Measurements from ENCODE around the gene SMC1B.

- TF ChIP-seq POLR2A (IDR thresholded peaks at IDR 0.05; ENCODE audit: control extremely low read depth in 1 of 2, low read depth in 2 of 2, low read length in 2 of 2) (no peak), CTCF (IDR thresholded peaks at IDR 0.05; ENCODE audit: control extremely low read depth in 1 of 3, insufficient read depth in 1 of 3, low read depth in 1 of 3, low read length in 3 of 3) (no peak), SP1 (IDR thresholded peaks at IDR 0.05; ENCODE audit: low read depth, low read length) (no peak), EP300 (IDR thresholded peaks at IDR 0.05; ENCODE audit: borderline replicate concordance in 1 of 2, low read depth in 2 of 2, low read length in 2 of 2) (no peak), SP4 (IDR thresholded peaks at IDR 0.05; ENCODE audit: low read length) (no peak), NRF1 (IDR thresholded peaks at IDR 0.05; ENCODE audit: low read depth, low read length) (no peak), SIN3A (conservative IDR thresholded peaks at IDR 0.05 in 1 of 2, IDR thresholded peaks at IDR 0.05 in 1 of 2; ENCODE audit: low read depth in 1 of 2, low read length in 2 of 2) (no peak), POLR2AphosphoS5 (IDR thresholded peaks at IDR 0.05; ENCODE audit: low read depth, low read length) (no peak), EZH2 (IDR thresholded peaks at IDR 0.05; ENCODE audit: low read depth, low read length, severe bottlenecking) (no peak), CREB1 (IDR thresholded peaks at IDR 0.05) (no peak), TCF12 (IDR thresholded peaks at IDR 0.05; ENCODE audit: low read depth, low read length) (no peak)
Measured at GRCh38 chr22:45334068-45334467, 79.3 kb downstream of the SMC1B start.
